HL-60 (cell line): Measurements from ENCODE around the gene BCAR3.
"Not testable (repeated sequence)": the region's sequence is repeated elsewhere in the genome, so short reads cannot be mapped to it uniquely, and the experiment has no call there.

Experiments
- DNase-seq, 2 experiments: peaks; one replicate each; pipeline ENCODE4 v3.0.0-alpha.2; 2010 to 2020; ENCODE audit warnings: low read depth in 1 of 2, low spot score in 1 of 2
- H3K27ac ChIP-seq: fragments of 250-450 bp; sonication (Bioruptor Pico); replicated peaks from 2 replicates; pipeline ENCODE4 v1.5.1; 2020; ENCODE audit warnings: mild to moderate bottlenecking, moderate library complexity
- H3K27me3 ChIP-seq: fragments of 250-450 bp; sonication (Bioruptor Pico); 2 replicates; pipeline ENCODE4 v1.5.1; 2021; ENCODE audit warnings: mild to moderate bottlenecking, moderate library complexity; ENCODE audit not compliant: insufficient read depth, poor library complexity, severe bottlenecking
- H3K4me3 ChIP-seq: replicated peaks from 2 replicates; pipeline ENCODE4 v1.5.1; 2011; ENCODE audit warnings: mild to moderate bottlenecking, control low read depth, low read length; ENCODE audit not compliant: insufficient read depth
- GABPA ChIP-seq: IDR thresholded peaks from 2 replicates; pipeline ENCODE4 v1.6.1; 2012; ENCODE audit warnings: low read depth
- POLR2AphosphoS5 ChIP-seq: IDR thresholded peaks from 2 replicates; pipeline ENCODE4 v1.6.1; 2012; ENCODE audit warnings: low read depth
- SPI1 ChIP-seq: IDR thresholded peaks from 2 replicates; pipeline ENCODE4 v1.6.1; 2012; ENCODE audit warnings: low read depth, mild to moderate bottlenecking, borderline replicate concordance
- TF ChIP-seq, protein P1 (sequence below): IDR thresholded peaks from 2 replicates; pipeline ENCODE4 v1.6.1; 2012; ENCODE audit warnings: low read depth; ENCODE audit not compliant: insufficient replicate concordance
- TF ChIP-seq, protein P2 (sequence below): IDR thresholded peaks from one replicate; pipeline ENCODE4 v1.5.1; 2011; ENCODE audit warnings: low read length, control low read depth, inconsistent platforms; ENCODE audit not compliant: insufficient read depth

BCAR3 gene

DNA sequence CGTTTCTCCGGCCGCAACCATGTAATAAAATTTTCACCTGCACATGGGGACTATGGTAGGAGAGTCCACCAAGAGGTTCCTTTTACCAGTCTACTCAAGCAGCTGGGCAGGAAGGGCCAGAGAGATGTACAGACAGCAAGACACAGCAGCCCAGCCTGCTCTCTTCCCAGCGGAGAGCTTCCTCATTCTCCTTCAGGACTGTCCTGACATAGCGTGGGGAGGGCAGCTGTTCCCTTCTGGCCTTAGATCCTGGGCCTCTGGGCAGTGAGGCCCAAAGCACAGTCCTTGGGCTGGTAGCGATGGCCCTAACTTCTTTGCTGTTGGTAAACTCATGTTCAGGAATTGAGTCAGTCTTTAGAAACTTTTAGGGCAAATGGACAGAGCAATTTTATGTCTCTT, 89.1 kb downstream of the BCAR3 start:
- no peak for DNase-seq
- Histone ChIP-seq H3K27ac (no peak overlapping the region), H3K27me3 (peaks cover 11% of the 10 kb centered on the region), H3K4me3 (no peak overlapping the region)
- TF ChIP-seq SPI1 (no peak), POLR2AphosphoS5 (no peak), GABPA (no peak)
- TF ChIP-seq, protein P1, sequence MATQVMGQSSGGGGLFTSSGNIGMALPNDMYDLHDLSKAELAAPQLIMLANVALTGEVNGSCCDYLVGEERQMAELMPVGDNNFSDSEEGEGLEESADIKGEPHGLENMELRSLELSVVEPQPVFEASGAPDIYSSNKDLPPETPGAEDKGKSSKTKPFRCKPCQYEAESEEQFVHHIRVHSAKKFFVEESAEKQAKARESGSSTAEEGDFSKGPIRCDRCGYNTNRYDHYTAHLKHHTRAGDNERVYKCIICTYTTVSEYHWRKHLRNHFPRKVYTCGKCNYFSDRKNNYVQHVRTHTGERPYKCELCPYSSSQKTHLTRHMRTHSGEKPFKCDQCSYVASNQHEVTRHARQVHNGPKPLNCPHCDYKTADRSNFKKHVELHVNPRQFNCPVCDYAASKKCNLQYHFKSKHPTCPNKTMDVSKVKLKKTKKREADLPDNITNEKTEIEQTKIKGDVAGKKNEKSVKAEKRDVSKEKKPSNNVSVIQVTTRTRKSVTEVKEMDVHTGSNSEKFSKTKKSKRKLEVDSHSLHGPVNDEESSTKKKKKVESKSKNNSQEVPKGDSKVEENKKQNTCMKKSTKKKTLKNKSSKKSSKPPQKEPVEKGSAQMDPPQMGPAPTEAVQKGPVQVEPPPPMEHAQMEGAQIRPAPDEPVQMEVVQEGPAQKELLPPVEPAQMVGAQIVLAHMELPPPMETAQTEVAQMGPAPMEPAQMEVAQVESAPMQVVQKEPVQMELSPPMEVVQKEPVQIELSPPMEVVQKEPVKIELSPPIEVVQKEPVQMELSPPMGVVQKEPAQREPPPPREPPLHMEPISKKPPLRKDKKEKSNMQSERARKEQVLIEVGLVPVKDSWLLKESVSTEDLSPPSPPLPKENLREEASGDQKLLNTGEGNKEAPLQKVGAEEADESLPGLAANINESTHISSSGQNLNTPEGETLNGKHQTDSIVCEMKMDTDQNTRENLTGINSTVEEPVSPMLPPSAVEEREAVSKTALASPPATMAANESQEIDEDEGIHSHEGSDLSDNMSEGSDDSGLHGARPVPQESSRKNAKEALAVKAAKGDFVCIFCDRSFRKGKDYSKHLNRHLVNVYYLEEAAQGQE: no peak
- TF ChIP-seq, protein P2, sequence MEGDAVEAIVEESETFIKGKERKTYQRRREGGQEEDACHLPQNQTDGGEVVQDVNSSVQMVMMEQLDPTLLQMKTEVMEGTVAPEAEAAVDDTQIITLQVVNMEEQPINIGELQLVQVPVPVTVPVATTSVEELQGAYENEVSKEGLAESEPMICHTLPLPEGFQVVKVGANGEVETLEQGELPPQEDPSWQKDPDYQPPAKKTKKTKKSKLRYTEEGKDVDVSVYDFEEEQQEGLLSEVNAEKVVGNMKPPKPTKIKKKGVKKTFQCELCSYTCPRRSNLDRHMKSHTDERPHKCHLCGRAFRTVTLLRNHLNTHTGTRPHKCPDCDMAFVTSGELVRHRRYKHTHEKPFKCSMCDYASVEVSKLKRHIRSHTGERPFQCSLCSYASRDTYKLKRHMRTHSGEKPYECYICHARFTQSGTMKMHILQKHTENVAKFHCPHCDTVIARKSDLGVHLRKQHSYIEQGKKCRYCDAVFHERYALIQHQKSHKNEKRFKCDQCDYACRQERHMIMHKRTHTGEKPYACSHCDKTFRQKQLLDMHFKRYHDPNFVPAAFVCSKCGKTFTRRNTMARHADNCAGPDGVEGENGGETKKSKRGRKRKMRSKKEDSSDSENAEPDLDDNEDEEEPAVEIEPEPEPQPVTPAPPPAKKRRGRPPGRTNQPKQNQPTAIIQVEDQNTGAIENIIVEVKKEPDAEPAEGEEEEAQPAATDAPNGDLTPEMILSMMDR: no peak

DNA sequence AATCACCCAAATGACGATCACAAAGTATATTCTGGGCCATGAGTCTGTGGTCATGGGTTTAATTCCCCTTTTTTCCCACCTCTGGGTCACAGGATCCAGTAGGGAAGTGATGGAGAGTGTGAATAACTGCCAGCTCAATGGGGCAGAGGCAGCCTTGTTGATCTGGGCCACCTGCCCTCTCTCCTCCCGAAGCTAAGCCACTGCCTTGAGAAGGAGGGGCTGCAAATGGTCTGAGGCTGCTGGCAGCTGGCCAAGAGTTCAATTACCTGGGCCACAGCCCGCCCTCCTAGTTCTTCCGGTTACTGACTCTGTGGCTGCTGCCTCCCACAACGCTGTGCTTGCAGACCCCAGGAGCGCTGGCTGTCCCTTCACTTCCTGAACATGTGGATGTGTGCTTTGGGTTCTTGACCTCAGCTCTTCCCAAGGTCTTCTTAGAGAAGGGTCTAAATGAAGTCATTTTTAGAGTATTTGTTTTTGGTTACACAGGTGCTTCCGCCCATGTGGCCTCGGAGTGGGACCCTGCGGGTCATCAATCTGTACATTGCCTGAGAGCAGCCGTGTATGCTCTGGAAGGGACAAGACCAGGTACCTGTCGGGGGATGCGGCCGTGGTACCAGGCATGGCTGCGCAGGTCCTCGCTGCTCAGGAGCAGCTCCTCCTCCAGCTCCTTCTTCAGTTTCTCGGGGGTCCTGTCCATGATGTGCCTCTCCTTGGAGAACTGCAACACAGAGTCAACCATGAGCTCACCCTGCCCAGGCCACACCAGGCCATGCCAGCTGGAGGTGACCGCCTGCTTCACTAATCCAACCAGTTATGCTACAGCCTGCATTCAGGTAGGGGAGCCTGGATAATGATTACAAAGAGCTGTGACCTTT, 89.7 kb downstream of the BCAR3 start:
- Histone ChIP-seq H3K27ac (no peak overlapping the region), H3K27me3 (peaks cover 9% of the 10 kb centered on the region), H3K4me3 (no peak overlapping the region)
- TF ChIP-seq SPI1 (no peak), GABPA (no peak), POLR2AphosphoS5 (no peak)
- TF ChIP-seq, protein P1: no peak
- TF ChIP-seq, protein P2: no peak
- peak in 1 of 2 experiments; percentile 37 for DNase-seq

DNA sequence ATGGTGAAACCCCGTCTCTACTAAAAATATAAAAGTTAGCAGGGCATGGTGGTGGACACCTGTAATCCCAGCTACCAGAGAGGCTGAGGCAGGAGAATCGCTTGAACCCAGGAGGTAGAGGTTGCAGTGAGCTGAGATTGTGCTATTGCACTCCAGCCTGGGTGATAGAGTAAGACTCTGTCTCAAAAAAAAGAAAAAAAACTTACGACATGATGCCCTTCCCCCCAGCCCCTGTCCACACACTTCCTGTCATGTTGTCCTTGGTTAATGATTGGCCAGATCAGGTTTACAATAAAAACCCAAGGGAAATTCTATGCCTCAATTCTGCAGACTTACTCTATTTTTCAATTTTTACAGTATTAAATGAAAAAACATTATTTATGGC, 90.4 kb downstream of the BCAR3 start:
- not testable (repeated sequence) for H3K27ac ChIP-seq, H3K27me3 ChIP-seq, DNase-seq, H3K4me3 ChIP-seq

DNA sequence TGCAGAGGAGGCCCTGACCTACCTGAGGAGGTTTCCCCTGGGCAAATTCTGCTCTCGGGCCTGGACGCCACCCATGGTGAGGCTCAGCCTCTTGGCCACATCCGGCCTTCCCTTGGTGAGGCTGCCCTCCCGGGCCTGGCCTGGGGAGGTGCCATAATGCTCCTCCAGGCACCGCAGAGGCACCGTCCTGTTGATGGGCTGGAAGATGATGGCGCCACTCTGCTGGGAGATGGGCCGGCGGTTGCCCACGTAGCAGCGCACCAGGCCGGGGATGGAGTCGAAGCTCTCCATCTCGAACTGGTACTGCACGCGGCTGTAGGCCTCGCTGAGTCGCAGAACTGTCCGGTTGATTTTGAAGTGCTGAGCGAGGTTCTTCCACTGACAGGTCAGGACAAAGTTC, 92.7 kb downstream of the BCAR3 start:
- Histone ChIP-seq H3K27ac (no peak overlapping the region), H3K4me3 (no peak overlapping the region), H3K27me3 (peaks cover 2% of the 10 kb centered on the region)
- TF ChIP-seq POLR2AphosphoS5 (no peak), SPI1 (no peak), GABPA (no peak)
- TF ChIP-seq, protein P1: no peak
- TF ChIP-seq, protein P2: no peak
- DNase-seq: no peak
